ENCODE measurements around the gene AHCY. TPM values are rescaled to one million over a fixed set of nuclear protein-coding genes. Genes with fewer than 3 reads are reported as not detected.
A peak's percentile ranks its signal among the peaks of the same experiment; 100 is the strongest.
"Not testable (repeated sequence)": the region's sequence is repeated elsewhere in the genome, so short reads cannot be mapped to it uniquely, and the experiment has no call there.

The AHCY gene
- polyA plus RNA-seq, 1 donor from 2014 or later = 27.3 TPM

- peak overlapping the region in 1 of 3 donors; percentile 66 for H3K27ac Mint-ChIP-seq
- H3K9me3 Mint-ChIP-seq = no peaks in the 10 kb centered on the region
- peaks cover 1% of the 10 kb centered on the region for H3K27me3 Mint-ChIP-seq
- peaks cover 0 to 6% (median 5%) of the 10 kb centered on the region in 3 donors for H3K4me1 Mint-ChIP-seq
- peaks cover 2% of the 10 kb centered on the region for H3K36me3 Mint-ChIP-seq
- H3K4me3 Mint-ChIP-seq = no peak overlapping the region
Measured at GRCh38 chr20:34332262-34332920, 29.2 kb upstream of the AHCY start.

GRCh38 chr20:34331838-34332237 lies 28.7 kb upstream of the AHCY start:
- H3K36me3 Mint-ChIP-seq = peaks cover 2% of the 10 kb centered on the region
- H3K27me3 Mint-ChIP-seq = peaks cover 1% of the 10 kb centered on the region
- no peak overlapping the region for H3K4me3 Mint-ChIP-seq
- peaks cover 0 to 3% (median 2%) of the 10 kb centered on the region in 3 donors for H3K4me1 Mint-ChIP-seq
- no peaks in the 10 kb centered on the region for H3K9me3 Mint-ChIP-seq
- peak overlapping the region in 1 of 3 donors; percentile 66 for H3K27ac Mint-ChIP-seq

- H3K4me1 Mint-ChIP-seq, H3K27ac Mint-ChIP-seq, H3K27me3 Mint-ChIP-seq, H3K9me3 Mint-ChIP-seq, H3K36me3 Mint-ChIP-seq, H3K4me3 Mint-ChIP-seq: not testable (repeated sequence)
Measured at GRCh38 chr20:34330861-34331544, 27.8 kb upstream of the AHCY start.

GRCh38 chr20:34328928-34329677 lies 25.9 kb upstream of the AHCY start:
- Mint-ChIP-seq H3K27ac (no peak overlapping the region), H3K9me3 (no peaks in the 10 kb centered on the region), H3K36me3 (peaks cover 2% of the 10 kb centered on the region), H3K4me3 (no peak overlapping the region), H3K27me3 (peaks cover 6% of the 10 kb centered on the region), H3K4me1 (peaks cover 0 to 1% (median 0%) of the 10 kb centered on the region in 3 donors)

- H3K4me3 Mint-ChIP-seq, H3K4me1 Mint-ChIP-seq, H3K27ac Mint-ChIP-seq, H3K9me3 Mint-ChIP-seq, H3K36me3 Mint-ChIP-seq, H3K27me3 Mint-ChIP-seq: not testable (repeated sequence)
Measured at GRCh38 chr20:34328207-34328606, 25.1 kb upstream of the AHCY start.

- Mint-ChIP-seq H3K9me3 (no peaks in the 10 kb centered on the region), H3K4me3 (no peak overlapping the region), H3K4me1 (peaks cover 0 to 1% (median 0%) of the 10 kb centered on the region in 3 donors), H3K36me3 (peaks cover 2% of the 10 kb centered on the region), H3K27me3 (peaks cover 6% of the 10 kb centered on the region), H3K27ac (peak overlapping the region in 1 of 3 donors; percentile 14)
Measured at GRCh38 chr20:34324541-34324940, 21.4 kb upstream of the AHCY start.

- Mint-ChIP-seq H3K36me3 (no peaks in the 10 kb centered on the region), H3K27ac (peak overlapping the region in 1 of 3 donors; percentile 14), H3K27me3 (peaks cover 5% of the 10 kb centered on the region), H3K4me1 (peaks cover 0 to 3% (median 2%) of the 10 kb centered on the region in 3 donors), H3K4me3 (no peak overlapping the region), H3K9me3 (no peaks in the 10 kb centered on the region)
Measured at GRCh38 chr20:34322267-34323105, 19.3 kb upstream of the AHCY start.

- peak overlapping the region in 1 of 3 donors; percentile 2 for H3K27ac Mint-ChIP-seq
- H3K4me1 Mint-ChIP-seq = peaks cover 0 to 3% (median 2%) of the 10 kb centered on the region in 3 donors
- no peaks in the 10 kb centered on the region for H3K36me3 Mint-ChIP-seq
- no peaks in the 10 kb centered on the region for H3K9me3 Mint-ChIP-seq
- H3K4me3 Mint-ChIP-seq = no peak overlapping the region
- peaks cover 5% of the 10 kb centered on the region for H3K27me3 Mint-ChIP-seq
Measured at GRCh38 chr20:34320861-34321260, 17.7 kb upstream of the AHCY start.

GRCh38 chr20:34318609-34319443 lies 15.7 kb upstream of the AHCY start:
- Mint-ChIP-seq H3K27ac (no peak overlapping the region), H3K27me3 (no peaks in the 10 kb centered on the region), H3K4me1 (peaks cover 0 to 3% (median 2%) of the 10 kb centered on the region in 3 donors), H3K4me3 (no peak overlapping the region), H3K9me3 (no peaks in the 10 kb centered on the region), H3K36me3 (no peaks in the 10 kb centered on the region)

- H3K4me1 Mint-ChIP-seq = peaks cover 5 to 11% (median 7%) of the 10 kb centered on the region in 3 donors
Measured at GRCh38 chr20:34316196-34316814, 13.2 kb upstream of the AHCY start.

GRCh38 chr20:34315236-34315635 lies 12.1 kb upstream of the AHCY start:
- H3K4me3 Mint-ChIP-seq = no peak overlapping the region
- no peaks in the 10 kb centered on the region for H3K36me3 Mint-ChIP-seq
- peaks cover 7 to 11% (median 7%) of the 10 kb centered on the region in 3 donors for H3K4me1 Mint-ChIP-seq
- H3K27me3 Mint-ChIP-seq = peaks cover 15% of the 10 kb centered on the region
- H3K9me3 Mint-ChIP-seq = no peaks in the 10 kb centered on the region
- no peak overlapping the region for H3K27ac Mint-ChIP-seq

More at GRCh38 chr20:34316196-34316814, 13.2 kb upstream of the AHCY start:
- H3K27ac Mint-ChIP-seq = no peak overlapping the region
- H3K9me3 Mint-ChIP-seq = no peaks in the 10 kb centered on the region
- H3K4me3 Mint-ChIP-seq = no peak overlapping the region
- no peaks in the 10 kb centered on the region for H3K36me3 Mint-ChIP-seq
- H3K27me3 Mint-ChIP-seq = peaks cover 12% of the 10 kb centered on the region

GRCh38 chr20:34312544-34313217 lies 9.5 kb upstream of the AHCY start:
- H3K9me3 Mint-ChIP-seq = no peaks in the 10 kb centered on the region
- H3K4me1 Mint-ChIP-seq = peaks cover 4 to 11% (median 5%) of the 10 kb centered on the region in 3 donors
- peaks cover 15% of the 10 kb centered on the region for H3K27me3 Mint-ChIP-seq
- peak overlapping the region in 2 of 4 donors; percentile 15 to 55 for H3K4me3 Mint-ChIP-seq
- H3K36me3 Mint-ChIP-seq = no peaks in the 10 kb centered on the region
- peak overlapping the region in 1 of 3 donors; percentile 33 for H3K27ac Mint-ChIP-seq

GRCh38 chr20:34312024-34312460 lies 8.9 kb upstream of the AHCY start:
- peaks cover 15% of the 10 kb centered on the region for H3K27me3 Mint-ChIP-seq
- peaks cover 4 to 11% (median 5%) of the 10 kb centered on the region in 3 donors for H3K4me1 Mint-ChIP-seq
- H3K27ac Mint-ChIP-seq = no peak overlapping the region
- peak overlapping the region in 2 of 4 donors; percentile 22 to 52 for H3K4me3 Mint-ChIP-seq
- H3K9me3 Mint-ChIP-seq = no peaks in the 10 kb centered on the region
- no peaks in the 10 kb centered on the region for H3K36me3 Mint-ChIP-seq
